ENCODE results near the gene TRIM22. TPM values are rescaled to one million over a fixed set of nuclear protein-coding genes. Genes with fewer than 3 reads are reported as not detected.

Gene TRIM22
- polyA plus RNA-seq, 3 donors, result 122 to 277 (median 132) TPM

GRCh38 chr11:5658318-5658717 is 31.3 kb upstream of the TRIM22 start:
- DNase-seq, result no peak
- Mint-ChIP-seq H3K4me3 (no peak overlapping the region), H3K27ac (no peak overlapping the region), H3K4me1 (no peaks in the 10 kb centered on the region), H3K27me3 (ENCODE audit: low read depth in 3 of 3) (peaks cover 0 to 2% (median 0%) of the 10 kb centered on the region in 3 donors), H3K9me3 (peaks cover 3 to 8% (median 5%) of the 10 kb centered on the region in 7 donors), H3K36me3 (peaks cover 18 to 24% of the 10 kb centered on the region in 2 donors)
- Histone ChIP-seq H3K4me3 (replicated peaks in 1 of 3; ENCODE audit: low read depth in 2 of 3, low read length in 3 of 3) (no peak overlapping the region), H3K79me2 (ENCODE audit: insufficient read depth, low read length) (no peaks in the 10 kb centered on the region), H3K27me3 (ENCODE audit: control insufficient read depth in 2 of 2, insufficient read depth in 2 of 2, low read length in 2 of 2) (no peaks in the 10 kb centered on the region), H3K9me3 (replicated peaks in 1 of 2; ENCODE audit: control insufficient read depth in 1 of 2, insufficient read depth in 1 of 2, low read length in 2 of 2) (no peaks in the 10 kb centered on the region), H4K20me1 (ENCODE audit: insufficient read depth, low read length) (no peaks in the 10 kb centered on the region), H3K4me1 (ENCODE audit: control insufficient read depth in 1 of 2, insufficient read depth in 2 of 2, low read length in 2 of 2) (no peaks in the 10 kb centered on the region), H2AFZ (ENCODE audit: insufficient read depth, low read depth, low read length, poor library complexity, severe bottlenecking) (no peak overlapping the region), H3K4me2 (replicated peaks; ENCODE audit: extremely low read depth, low read length, poor library complexity, severe bottlenecking) (no peak overlapping the region), H3K36me3 (replicated peaks in 1 of 2; ENCODE audit: control insufficient read depth in 1 of 2, insufficient read depth in 2 of 2, low read length in 2 of 2) (peaks cover 3 to 17% of the 10 kb centered on the region in 2 donors), H3K9ac (ENCODE audit: insufficient read depth, low read length, poor library complexity, severe bottlenecking) (no peak overlapping the region), H3K27ac (ENCODE audit: low read depth in 1 of 2, low read length in 2 of 2) (no peak overlapping the region)
- TF ChIP-seq, protein P1, sequence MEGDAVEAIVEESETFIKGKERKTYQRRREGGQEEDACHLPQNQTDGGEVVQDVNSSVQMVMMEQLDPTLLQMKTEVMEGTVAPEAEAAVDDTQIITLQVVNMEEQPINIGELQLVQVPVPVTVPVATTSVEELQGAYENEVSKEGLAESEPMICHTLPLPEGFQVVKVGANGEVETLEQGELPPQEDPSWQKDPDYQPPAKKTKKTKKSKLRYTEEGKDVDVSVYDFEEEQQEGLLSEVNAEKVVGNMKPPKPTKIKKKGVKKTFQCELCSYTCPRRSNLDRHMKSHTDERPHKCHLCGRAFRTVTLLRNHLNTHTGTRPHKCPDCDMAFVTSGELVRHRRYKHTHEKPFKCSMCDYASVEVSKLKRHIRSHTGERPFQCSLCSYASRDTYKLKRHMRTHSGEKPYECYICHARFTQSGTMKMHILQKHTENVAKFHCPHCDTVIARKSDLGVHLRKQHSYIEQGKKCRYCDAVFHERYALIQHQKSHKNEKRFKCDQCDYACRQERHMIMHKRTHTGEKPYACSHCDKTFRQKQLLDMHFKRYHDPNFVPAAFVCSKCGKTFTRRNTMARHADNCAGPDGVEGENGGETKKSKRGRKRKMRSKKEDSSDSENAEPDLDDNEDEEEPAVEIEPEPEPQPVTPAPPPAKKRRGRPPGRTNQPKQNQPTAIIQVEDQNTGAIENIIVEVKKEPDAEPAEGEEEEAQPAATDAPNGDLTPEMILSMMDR (IDR thresholded peaks at IDR 0.05), result no peak
- intact Hi-C loops (cut with micrococcal nuclease), result no loop called here
- 100% methylated on average over 1 of the region's 5 CpGs for WGBS (ENCODE audit: insufficient coverage)

GRCh38 chr11:5663511-5663910 is 26.1 kb upstream of the TRIM22 start:
- no peak overlapping the region for H3K9ac ChIP-seq (ENCODE audit: insufficient read depth, low read length, poor library complexity, severe bottlenecking)
- H3K27ac Mint-ChIP-seq, result no peak overlapping the region

More at GRCh38 chr11:5663511-5663910, 26.1 kb upstream of the TRIM22 start:
- Mint-ChIP-seq H3K4me3 (no peak overlapping the region), H3K27me3 (ENCODE audit: low read depth in 3 of 3) (no peaks in the 10 kb centered on the region), H3K36me3 (peaks cover 57 to 62% of the 10 kb centered on the region in 2 donors), H3K9me3 (peaks cover 0 to 3% (median 0%) of the 10 kb centered on the region in 7 donors), H3K4me1 (no peaks in the 10 kb centered on the region)
- Histone ChIP-seq H3K27me3 (ENCODE audit: control insufficient read depth in 2 of 2, insufficient read depth in 2 of 2, low read length in 2 of 2) (no peaks in the 10 kb centered on the region), H3K79me2 (ENCODE audit: insufficient read depth, low read length) (no peaks in the 10 kb centered on the region), H3K36me3 (replicated peaks in 1 of 2; ENCODE audit: control insufficient read depth in 1 of 2, insufficient read depth in 2 of 2, low read length in 2 of 2) (peaks cover 44 to 66% of the 10 kb centered on the region in 2 donors), H3K27ac (ENCODE audit: low read depth in 1 of 2, low read length in 2 of 2) (no peak overlapping the region), H3K9me3 (replicated peaks in 1 of 2; ENCODE audit: control insufficient read depth in 1 of 2, insufficient read depth in 1 of 2, low read length in 2 of 2) (no peaks in the 10 kb centered on the region), H2AFZ (ENCODE audit: insufficient read depth, low read depth, low read length, poor library complexity, severe bottlenecking) (no peak overlapping the region), H4K20me1 (ENCODE audit: insufficient read depth, low read length) (no peaks in the 10 kb centered on the region), H3K4me3 (replicated peaks in 1 of 3; ENCODE audit: low read depth in 2 of 3, low read length in 3 of 3) (no peak overlapping the region), H3K4me2 (replicated peaks; ENCODE audit: extremely low read depth, low read length, poor library complexity, severe bottlenecking) (no peak overlapping the region), H3K4me1 (ENCODE audit: control insufficient read depth in 1 of 2, insufficient read depth in 2 of 2, low read length in 2 of 2) (no peaks in the 10 kb centered on the region)
- TF ChIP-seq, protein P1 (IDR thresholded peaks at IDR 0.05), result no peak
- no CpG with 5 or more reads among the region's 2 CpGs for WGBS (ENCODE audit: insufficient coverage)
- intact Hi-C loops (cut with micrococcal nuclease), result no loop called here
- DNase-seq, result no peak
